GM12874 (cell line): ENCODE results near the gene LIPC.

Source experiments
- TF ChIP-seq, protein P1 (sequence below): IDR thresholded peaks from 2 replicates; pipeline ENCODE4 v1.5.1; 2011; ENCODE audit warnings: low read depth, mild to moderate bottlenecking, control low read depth, low read length, moderate library complexity; ENCODE audit not compliant: insufficient read depth

LIPC gene

DNA sequence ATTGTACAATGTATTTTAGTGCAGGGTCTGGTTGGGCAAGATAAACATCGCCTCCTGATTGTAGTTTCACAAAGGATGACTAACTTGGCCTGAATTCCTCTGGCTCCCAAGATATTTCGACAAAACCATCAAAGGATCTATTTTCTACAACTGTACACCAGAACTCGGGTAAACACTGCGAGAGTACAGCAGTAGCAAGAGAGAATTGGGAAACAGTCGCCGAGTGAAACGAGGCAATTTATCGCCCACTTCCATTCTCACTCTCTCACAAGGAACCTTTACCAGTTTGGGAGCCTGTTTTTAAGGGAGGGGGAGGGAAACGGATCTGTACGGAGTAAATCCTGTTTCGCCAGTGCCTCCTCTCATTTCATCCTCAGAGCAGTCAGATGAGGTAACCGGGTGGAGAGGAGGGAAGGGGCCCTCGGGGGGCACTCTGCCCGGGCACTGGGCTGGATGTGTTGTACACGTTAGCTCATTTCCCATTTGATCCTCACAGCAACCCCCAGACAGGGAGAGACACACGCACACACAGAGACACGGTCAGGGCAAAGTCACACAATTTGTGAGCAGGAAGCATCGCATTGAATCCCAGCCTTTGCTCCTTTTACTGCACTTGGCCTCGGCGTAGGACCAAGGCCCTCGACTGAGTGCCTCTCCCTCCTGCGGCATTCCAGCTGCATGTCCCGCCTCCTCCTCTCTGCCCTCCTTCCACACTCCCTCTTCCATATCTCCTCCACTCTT is 120.1 kb downstream of the LIPC start:
- TF ChIP-seq, protein P1, sequence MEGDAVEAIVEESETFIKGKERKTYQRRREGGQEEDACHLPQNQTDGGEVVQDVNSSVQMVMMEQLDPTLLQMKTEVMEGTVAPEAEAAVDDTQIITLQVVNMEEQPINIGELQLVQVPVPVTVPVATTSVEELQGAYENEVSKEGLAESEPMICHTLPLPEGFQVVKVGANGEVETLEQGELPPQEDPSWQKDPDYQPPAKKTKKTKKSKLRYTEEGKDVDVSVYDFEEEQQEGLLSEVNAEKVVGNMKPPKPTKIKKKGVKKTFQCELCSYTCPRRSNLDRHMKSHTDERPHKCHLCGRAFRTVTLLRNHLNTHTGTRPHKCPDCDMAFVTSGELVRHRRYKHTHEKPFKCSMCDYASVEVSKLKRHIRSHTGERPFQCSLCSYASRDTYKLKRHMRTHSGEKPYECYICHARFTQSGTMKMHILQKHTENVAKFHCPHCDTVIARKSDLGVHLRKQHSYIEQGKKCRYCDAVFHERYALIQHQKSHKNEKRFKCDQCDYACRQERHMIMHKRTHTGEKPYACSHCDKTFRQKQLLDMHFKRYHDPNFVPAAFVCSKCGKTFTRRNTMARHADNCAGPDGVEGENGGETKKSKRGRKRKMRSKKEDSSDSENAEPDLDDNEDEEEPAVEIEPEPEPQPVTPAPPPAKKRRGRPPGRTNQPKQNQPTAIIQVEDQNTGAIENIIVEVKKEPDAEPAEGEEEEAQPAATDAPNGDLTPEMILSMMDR, result no peak

DNA sequence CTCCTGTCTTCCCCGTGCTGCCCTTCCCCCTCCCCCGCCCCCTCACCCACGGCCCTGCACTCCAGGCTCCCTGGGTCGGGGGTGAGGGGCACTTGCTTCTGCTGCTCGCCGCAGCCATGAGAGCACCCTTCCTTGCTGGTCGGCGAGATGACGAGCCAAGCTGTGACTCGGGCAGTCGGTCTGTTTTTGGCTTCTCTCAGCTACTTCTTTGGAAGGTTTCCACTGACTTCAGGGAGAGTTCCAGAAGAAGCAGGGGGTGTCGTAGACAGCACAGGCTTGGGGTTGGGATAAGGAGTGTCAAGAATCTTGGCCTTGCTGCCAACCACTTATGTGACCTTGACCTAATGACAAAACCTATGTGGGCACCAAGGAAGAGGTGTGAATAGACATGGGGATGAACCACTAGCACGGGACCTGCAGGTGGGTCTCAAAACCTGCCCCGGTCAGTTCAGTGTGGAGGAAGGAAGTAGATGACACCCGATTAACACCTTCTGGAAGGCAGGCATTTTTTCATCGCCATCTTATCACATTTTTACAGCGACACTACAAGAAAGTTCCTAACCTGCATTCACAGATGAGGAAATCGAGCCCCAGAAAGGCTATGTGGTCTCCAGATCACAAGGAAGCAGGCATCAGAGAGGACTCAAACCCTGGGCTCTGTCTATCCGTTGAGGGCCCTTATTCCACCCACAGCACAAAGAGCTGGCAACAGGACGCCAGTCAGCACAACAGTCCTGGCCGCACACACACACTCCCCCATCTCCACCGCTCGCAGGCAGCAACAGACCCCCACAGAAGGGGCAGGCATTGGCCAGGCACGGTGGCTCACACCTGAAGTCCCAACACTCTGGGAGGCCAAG is 120.9 kb downstream of the LIPC start:
- TF ChIP-seq, protein P1, result no peak

DNA sequence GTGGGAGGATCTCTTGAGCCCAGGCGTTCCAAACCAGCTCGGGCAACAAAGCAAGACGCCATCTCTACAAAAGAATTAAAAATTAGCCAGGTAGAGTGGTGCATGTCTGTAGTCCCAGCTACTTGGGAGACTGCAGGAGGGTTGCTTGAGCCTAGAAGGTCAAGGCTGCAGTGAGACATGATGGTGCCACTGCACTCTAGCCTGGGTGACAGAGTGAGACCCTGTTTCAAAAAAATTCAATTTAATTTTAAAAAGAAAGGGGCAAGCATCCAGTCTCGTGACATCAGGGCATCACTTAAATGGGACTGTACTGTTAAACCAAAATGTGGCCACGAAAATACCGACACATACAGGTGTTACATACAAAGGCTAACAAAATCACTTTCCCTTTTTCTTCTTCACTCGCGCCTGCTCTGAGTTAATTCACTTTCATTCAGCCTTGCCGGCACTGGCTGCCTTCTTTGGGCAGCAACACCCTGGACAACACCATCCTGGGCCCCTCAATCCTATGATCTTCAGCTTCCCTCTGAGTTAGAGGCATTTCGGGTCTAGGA is 121.7 kb downstream of the LIPC start:
- TF ChIP-seq, protein P1, result no peak

DNA sequence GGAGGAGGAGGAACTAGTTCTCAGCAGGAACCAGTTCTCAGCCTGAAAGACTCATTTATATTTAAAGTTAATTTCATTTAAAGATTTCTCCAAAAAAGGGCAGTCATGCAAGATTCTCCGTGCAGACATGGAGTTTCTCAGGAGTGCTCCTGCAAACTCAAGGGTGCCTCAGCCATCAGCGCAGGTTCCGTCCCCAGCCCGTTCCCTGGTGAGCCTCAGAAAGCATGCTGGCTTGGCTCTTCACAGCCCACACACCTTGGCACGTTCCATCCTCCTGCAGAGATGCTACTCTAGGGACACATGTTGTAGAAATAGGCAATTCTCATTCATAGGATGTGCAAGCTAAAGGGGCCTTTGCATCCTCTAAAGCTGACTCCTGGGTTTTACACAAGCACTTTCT is 123.0 kb downstream of the LIPC start:
- TF ChIP-seq, protein P1, result no peak

DNA sequence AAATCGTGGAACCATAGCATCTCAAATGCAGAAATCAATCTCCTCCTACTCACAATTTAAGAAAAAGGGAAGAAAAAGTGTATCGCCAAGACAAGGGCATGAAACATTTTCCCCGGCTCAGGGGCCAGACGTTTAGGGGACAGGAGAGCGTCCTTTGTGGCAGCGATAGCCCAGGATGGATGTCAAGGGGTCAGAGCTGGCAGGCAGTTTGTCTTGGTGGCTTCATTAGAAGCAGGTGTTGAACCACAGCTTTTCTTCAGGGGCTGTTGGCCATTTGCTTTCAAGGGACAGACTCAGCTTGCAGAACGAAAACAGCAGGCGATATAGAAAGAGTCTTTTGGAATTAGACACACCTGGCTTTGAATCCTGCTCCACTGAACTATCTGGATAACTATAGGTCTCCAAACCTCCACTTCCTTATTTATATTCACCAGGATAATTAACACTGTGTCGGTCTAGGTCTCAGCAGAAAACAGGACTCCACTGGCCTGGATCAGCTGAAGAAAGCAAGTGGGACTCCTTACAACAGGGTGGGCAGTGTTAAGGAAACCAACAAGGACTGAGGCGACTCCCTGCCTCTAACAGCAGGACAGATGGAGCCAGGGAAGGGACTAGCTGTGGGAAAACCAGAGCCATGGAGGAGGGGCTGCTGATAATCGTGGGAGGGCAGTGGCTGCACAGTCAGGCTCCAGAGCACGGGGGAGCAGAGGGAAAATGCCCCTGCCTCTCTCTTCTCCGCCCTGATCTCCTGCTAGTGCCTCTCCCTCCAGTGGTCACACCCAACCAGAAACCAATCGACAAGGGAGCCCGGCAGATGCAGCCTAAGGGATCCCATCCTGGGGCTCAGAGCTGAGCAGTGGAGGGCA is 123.6 kb downstream of the LIPC start:
- TF ChIP-seq, protein P1, result no peak

DNA sequence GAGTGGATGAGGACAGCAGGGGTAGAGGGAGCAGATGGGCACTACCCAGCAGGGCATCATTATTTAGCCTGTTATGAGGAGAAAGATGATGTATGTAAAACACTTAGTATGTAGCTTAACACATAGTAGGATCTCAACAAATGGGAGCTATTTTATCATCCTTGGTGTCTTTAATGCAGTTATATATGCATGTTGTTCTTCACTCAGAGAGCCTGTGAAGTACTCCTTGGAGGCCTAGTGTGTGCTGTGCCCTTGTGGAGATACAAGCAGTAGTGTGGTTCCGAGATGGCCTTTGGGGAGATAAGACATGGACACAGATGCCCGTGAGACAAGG is 124.2 kb downstream of the LIPC start:
- TF ChIP-seq, protein P1, result no peak
